NCI-H1092 (cell line): ENCODE data around the gene TRAPPC3L.
"Not testable (repeated sequence)": the region's sequence is repeated elsewhere in the genome, so short reads cannot be mapped to it uniquely, and the experiment has no call there.

Experiments used
- DNase-seq: peaks from one replicate; lab custom pipeline; 2025; lab: John Stamatoyannopoulos, UW

TRAPPC3L gene

GRCh38 chr6:116512734-116513133 is 32.8 kb downstream of the TRAPPC3L start:
- no peak for DNase-seq

GRCh38 chr6:116512111-116512559 is 33.3 kb downstream of the TRAPPC3L start:
- DNase-seq = no peak

GRCh38 chr6:116511424-116512110 is 33.9 kb downstream of the TRAPPC3L start, which contains the start of gene CALHM5:
TSS of gene CALHM5 (plus strand) at chr6:116511639. CDS start at chr6:116511697, 58 bp downstream.
- DNase-seq = no peak

- DNase-seq = no peak
Measured at GRCh38 chr6:116508527-116508926, 37.0 kb downstream of the TRAPPC3L start.

- DNase-seq = no peak
Measured at GRCh38 chr6:116507324-116507723, 38.2 kb downstream of the TRAPPC3L start.

GRCh38 chr6:116500969-116501433 is 44.5 kb downstream of the TRAPPC3L start:
- DNase-seq = no peak

- no peak for DNase-seq
Measured at GRCh38 chr6:116497113-116497676, 48.3 kb downstream of the TRAPPC3L start.

GRCh38 chr6:116495161-116495560 is 50.3 kb downstream of the TRAPPC3L start:
- not testable (repeated sequence) for DNase-seq

GRCh38 chr6:116492331-116493067 is 53.0 kb downstream of the TRAPPC3L start:
- no peak for DNase-seq

- no peak for DNase-seq
Measured at GRCh38 chr6:116491610-116492330, 53.7 kb downstream of the TRAPPC3L start.

- no peak for DNase-seq
Measured at GRCh38 chr6:116485559-116486184, 59.8 kb downstream of the TRAPPC3L start.

GRCh38 chr6:116483616-116484015 is 61.9 kb downstream of the TRAPPC3L start:
- DNase-seq = no peak

GRCh38 chr6:116482780-116483179 is 62.7 kb downstream of the TRAPPC3L start:
- no peak for DNase-seq

- DNase-seq = no peak
Measured at GRCh38 chr6:116476002-116476678, 69.3 kb downstream of the TRAPPC3L start.

GRCh38 chr6:116475141-116475540 is 70.3 kb downstream of the TRAPPC3L start:
- DNase-seq = no peak

- no peak for DNase-seq
Measured at GRCh38 chr6:116472706-116473105, 72.8 kb downstream of the TRAPPC3L start.

GRCh38 chr6:116471531-116471930 is 74.0 kb downstream of the TRAPPC3L start:
- no peak for DNase-seq

- no peak for DNase-seq
Measured at GRCh38 chr6:116468293-116468692, 77.2 kb downstream of the TRAPPC3L start.

- DNase-seq = no peak
Measured at GRCh38 chr6:116467514-116467913, 78.0 kb downstream of the TRAPPC3L start.

GRCh38 chr6:116467096-116467495 is 78.4 kb downstream of the TRAPPC3L start:
- DNase-seq = no peak

GRCh38 chr6:116465246-116465645 is 80.2 kb downstream of the TRAPPC3L start:
- no peak for DNase-seq
